Effector memory CD4-positive, alpha-beta T cell (primary cell): ENCODE results near the gene ARSG.
"Not testable (repeated sequence)": the region's sequence is repeated elsewhere in the genome, so short reads cannot be mapped to it uniquely, and the experiment has no call there.

Experiments used
- DNase-seq, 3 donors: peaks; one replicate each; pipeline ENCODE4 v3.0.0-alpha.2; 2020
- H3K27ac ChIP-seq: 2 replicates; pipeline ENCODE4 v1.7.0; 2013; ENCODE audit warnings: mild to moderate bottlenecking, low read length, moderate library complexity; ENCODE audit not compliant: insufficient read depth, poor library complexity, severe bottlenecking
- H3K27me3 ChIP-seq: replicated peaks from 2 replicates; pipeline ENCODE4 v1.7.0; 2013; ENCODE audit warnings: mild to moderate bottlenecking, low read length; ENCODE audit not compliant: insufficient read depth, control insufficient read depth, poor library complexity, severe bottlenecking
- H3K36me3 ChIP-seq: 2 replicates; pipeline ENCODE4 v1.7.0; 2013; ENCODE audit warnings: mild to moderate bottlenecking, low read length, moderate library complexity; ENCODE audit not compliant: control insufficient read depth, insufficient read depth
- H3K4me1 ChIP-seq: 2 replicates; pipeline ENCODE4 v1.7.0; 2013; ENCODE audit warnings: low read length, mild to moderate bottlenecking; ENCODE audit not compliant: control insufficient read depth, insufficient read depth, poor library complexity, severe bottlenecking
- H3K4me3 ChIP-seq: 2 replicates; pipeline ENCODE4 v1.7.0; 2013; ENCODE audit warnings: low read length, low read depth, mild to moderate bottlenecking; ENCODE audit not compliant: insufficient read depth, poor library complexity, severe bottlenecking
- H3K9me3 ChIP-seq: 2 replicates; pipeline ENCODE4 v1.7.0; 2013; ENCODE audit warnings: mild to moderate bottlenecking, low read length, moderate library complexity; ENCODE audit not compliant: control insufficient read depth

ARSG gene

DNA sequence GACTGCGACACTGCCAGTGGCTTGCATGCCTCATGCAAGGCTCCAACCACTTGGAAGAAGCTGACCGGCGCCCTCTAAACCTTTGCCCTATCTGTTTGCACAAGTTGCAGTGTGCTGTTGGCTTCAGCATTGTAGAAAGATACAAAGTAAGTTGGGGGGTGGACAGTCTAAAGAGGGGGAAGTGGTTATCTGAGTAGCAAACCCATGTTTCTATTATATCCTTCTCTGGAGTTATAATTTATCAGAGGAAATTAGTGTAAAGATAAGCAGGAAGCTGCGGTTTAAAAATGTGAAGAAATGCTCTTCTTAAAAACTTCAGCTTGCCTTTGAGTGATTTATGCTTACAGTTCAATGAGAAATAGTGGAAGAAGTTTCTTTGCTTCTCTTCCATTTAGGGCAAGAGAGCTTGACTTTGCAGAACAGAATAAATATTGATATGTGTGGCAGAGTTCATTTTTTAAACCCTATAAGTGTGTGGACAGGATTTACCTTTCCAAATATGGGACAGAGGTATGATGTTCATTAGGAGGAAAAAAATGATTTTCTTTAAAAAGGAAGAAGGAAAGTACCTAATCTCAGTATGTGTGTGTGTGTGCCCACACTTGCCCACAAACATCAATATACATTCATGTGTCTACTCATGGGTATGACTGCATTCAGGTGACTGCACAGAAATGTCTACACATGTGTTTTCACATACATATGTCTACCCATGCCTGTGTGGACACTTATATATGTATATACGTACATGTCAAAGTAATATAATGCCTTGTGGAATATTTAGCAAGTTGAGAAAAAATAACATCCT is 35.4 kb upstream of the ARSG start:
- Histone ChIP-seq H3K4me3 (no peak overlapping the region), H3K36me3 (no peaks in the 10 kb centered on the region), H3K27ac (peak overlapping the region; percentile 91), H3K4me1 (peaks cover 68% of the 10 kb centered on the region), H3K27me3 (no peaks in the 10 kb centered on the region), H3K9me3 (no peaks in the 10 kb centered on the region)
- DNase-seq: peak in 1 of 3 donors; percentile 12

DNA sequence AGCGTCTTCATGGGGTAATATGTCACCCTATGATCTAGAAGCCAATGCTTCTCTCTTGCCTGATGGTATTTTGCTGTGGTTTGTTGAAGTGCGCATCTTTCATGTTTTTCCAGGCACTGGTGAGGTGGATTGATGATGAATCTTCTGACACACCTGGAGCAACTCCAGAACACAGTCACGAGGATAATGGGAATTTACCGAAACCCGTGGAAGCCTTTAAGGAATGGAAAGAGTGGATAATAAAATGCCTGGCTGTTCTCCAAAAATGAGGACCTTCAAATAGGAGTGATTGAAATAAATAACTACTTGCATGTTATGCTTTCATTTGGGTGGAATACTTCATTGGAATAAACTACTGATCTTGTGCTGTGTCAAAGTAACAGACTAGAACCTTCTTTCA is 34.6 kb upstream of the ARSG start:
- not testable (repeated sequence) for H3K36me3 ChIP-seq, H3K27me3 ChIP-seq, H3K4me3 ChIP-seq, H3K9me3 ChIP-seq, DNase-seq
- peak overlapping the region; percentile 91 for H3K27ac ChIP-seq
- H3K4me1 ChIP-seq: peaks cover 68% of the 10 kb centered on the region

DNA sequence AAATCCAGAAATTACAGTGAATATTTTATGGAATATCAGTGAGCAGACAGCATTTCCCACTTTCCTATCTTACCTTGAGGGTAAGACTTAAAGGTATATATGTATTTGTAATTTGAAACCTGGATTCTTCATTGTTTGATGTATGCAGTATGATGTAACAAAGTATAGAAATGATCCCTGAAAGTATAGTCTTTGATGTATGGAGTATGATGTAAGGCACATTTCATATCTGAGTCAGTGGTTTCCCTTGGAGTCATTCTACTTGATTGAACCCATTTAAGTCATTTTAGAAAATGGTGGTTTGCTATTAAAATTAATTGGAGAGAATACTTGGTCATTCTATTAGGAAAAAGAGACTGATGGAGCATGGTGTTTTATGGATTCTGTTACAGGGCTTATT is 33.4 kb upstream of the ARSG start:
- no peaks in the 10 kb centered on the region for H3K27me3 ChIP-seq
- peaks cover 63% of the 10 kb centered on the region for H3K4me1 ChIP-seq
- DNase-seq: no peak
- no peaks in the 10 kb centered on the region for H3K36me3 ChIP-seq
- H3K9me3 ChIP-seq: no peaks in the 10 kb centered on the region
- no peak overlapping the region for H3K4me3 ChIP-seq
- H3K27ac ChIP-seq: peak overlapping the region; percentile 91

DNA sequence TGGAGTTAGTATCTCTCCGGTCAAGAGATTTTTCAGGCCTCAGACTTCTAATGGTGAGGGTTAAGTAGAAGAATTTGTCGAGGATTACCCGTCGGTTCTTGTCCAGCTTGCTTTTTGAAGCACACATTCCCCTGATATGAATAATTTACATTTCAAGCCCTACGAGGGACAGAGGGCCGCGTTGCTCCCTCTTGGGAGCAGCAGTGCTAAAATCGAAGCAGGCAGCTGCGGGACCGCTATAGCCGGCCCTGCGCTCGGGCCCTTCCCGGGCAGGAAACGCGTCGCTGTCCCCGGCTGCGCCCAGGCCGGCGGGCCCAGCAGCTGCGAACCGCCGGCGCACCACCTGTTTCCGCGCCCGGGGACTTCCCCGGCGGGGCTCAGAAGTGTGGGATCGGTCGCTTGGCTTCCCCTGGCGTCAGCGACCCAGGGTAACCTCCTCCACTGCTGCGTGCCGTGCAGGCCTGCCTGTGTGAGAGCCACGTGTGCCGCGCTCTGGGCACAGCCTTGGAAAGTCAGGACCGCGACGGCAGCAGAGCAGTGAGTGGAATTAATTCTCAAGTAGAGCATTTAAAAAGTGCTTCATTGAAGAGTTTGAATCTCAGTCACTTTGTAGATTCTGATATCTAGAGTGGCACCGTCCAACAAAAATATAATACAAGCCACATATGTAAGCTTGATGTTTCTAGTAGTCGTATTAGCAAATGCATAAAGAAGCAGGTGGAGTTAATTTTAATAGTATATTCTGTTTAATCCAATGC is 32.2 kb upstream of the ARSG start:
- H3K9me3 ChIP-seq, H3K36me3 ChIP-seq, H3K27me3 ChIP-seq, H3K4me3 ChIP-seq: not testable (repeated sequence)
- H3K4me1 ChIP-seq: peaks cover 52% of the 10 kb centered on the region
- peak; percentile 68 to 87 (median 76) for DNase-seq
- H3K27ac ChIP-seq: peak overlapping the region; percentile 91

DNA sequence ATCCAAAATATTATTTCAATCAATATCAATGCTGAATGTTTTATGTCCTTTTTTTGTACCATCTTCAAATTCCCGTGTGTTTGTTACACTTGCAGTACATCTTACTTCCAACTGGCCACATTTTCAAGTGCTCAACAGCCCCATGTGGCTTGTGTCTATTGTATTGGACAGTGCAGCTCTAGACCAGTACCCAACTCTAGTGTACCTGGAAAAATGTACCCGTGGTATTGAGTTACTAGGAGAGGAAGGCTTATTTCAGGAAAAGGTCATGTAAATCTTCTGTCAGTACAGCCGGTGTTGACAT is 31.7 kb upstream of the ARSG start:
- peak overlapping the region; percentile 91 for H3K27ac ChIP-seq
- H3K4me3 ChIP-seq, H3K9me3 ChIP-seq, H3K36me3 ChIP-seq, DNase-seq, H3K27me3 ChIP-seq: not testable (repeated sequence)
- peaks cover 47% of the 10 kb centered on the region for H3K4me1 ChIP-seq

DNA sequence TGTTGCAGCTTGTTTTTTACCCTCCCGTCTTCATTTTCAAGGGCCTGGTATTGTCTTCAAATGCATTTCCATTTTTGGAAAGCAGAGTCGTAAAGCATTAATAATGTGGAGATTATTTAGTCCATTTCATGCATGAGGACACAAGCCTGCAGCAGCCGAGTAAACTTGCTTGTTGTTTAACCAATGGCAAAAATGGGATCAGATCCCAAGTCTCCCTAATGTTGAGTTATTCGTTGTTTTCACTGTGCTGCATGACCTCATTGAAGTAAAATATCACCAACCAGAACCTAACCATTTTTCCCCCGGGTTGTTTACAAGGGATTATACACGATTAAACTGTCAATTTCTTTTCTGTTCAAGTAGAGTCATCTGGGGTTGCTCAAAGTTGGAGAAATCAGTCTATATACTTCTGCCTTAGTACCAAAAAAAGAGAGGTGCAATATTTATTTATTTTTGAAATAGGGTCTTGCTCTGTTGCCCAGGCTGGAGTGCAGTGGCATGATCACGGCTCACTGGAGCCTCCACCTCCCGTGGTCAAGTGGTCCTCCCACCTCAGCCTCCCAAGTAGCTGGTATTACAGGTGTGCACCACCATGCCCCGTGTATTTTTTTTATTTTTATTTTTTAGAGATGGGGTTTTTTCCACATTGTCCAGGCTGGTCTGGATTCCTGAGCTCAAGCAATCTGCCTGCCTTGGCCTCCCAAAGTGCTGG is 31.1 kb upstream of the ARSG start:
- Histone ChIP-seq H3K27me3 (no peaks in the 10 kb centered on the region), H3K9me3 (no peaks in the 10 kb centered on the region), H3K27ac (peak overlapping the region; percentile 91), H3K36me3 (no peaks in the 10 kb centered on the region), H3K4me1 (peaks cover 41% of the 10 kb centered on the region), H3K4me3 (no peak overlapping the region)
- DNase-seq: no peak

DNA sequence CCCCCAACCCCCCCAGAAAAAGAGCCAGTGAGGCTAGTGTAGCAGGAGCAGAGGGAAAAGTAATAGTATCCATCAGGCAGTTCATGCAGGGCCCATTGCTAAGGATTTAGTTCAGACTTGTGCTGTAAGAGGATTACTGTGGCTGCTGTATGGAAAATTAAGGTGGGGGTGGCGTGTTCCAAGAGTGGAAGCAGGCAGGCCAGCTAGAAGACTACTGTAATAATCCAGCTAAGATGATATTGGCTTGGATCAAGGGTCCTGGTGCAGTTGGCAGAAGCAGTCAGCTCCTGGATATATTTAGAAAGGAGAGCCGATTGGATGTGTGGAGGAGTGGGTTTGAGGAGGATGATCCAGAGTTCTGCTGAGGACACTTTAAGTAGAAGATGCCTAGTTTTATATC is 28.8 kb upstream of the ARSG start:
- not testable (repeated sequence) for H3K4me3 ChIP-seq, DNase-seq, H3K27ac ChIP-seq, H3K27me3 ChIP-seq, H3K9me3 ChIP-seq, H3K36me3 ChIP-seq
- H3K4me1 ChIP-seq: peaks cover 22% of the 10 kb centered on the region

DNA sequence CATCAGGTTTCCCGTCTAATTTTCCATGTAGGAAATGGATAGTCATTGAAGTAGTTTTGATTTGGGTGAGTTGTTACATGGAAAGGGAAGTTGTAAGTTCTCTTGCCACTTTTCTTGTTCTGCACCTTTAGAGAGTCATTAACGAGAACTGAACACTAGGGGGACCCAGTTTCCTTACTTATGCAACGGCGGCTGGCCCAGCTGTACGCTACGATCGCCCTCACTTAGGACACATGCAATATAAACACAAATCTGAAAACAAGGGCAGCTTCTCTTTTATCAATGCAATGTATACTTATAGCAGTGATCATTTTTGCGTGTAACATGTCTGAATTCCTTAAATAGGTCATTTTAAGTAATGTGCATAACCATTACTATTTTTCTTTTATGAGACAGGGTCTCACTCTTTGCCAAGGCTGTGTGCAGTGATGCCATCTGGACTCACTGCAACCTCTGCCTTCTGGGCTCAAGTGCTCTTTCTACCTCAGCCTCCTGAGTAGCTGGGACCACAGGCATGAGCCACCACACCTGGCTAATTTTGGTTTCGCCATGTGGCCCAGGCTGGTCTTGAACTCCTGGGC is 28.1 kb upstream of the ARSG start:
- not testable (repeated sequence) for H3K9me3 ChIP-seq, DNase-seq, H3K36me3 ChIP-seq, H3K4me3 ChIP-seq, H3K27ac ChIP-seq, H3K27me3 ChIP-seq
- peaks cover 16% of the 10 kb centered on the region for H3K4me1 ChIP-seq

DNA sequence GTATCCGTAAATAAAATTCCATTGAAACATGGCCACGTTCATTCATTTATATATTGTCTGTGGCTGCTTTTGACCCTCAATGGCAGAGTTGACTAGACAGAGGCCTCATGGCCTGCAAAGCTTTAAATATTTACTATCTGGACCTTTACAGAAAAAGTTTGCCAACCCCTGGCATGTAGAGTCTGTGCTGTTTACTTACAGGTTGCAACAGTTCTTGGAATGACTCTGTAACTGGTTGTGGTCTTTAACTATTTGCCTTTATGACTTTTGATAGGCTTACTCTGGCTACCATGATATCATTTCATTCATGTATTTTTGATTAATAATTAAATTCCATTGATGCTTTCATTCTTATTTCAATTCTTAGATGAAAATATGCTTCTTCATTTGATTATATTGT is 25.5 kb upstream of the ARSG start:
- H3K9me3 ChIP-seq, DNase-seq, H3K27ac ChIP-seq, H3K4me3 ChIP-seq, H3K4me1 ChIP-seq, H3K27me3 ChIP-seq: not testable (repeated sequence)
- H3K36me3 ChIP-seq: peaks cover 10% of the 10 kb centered on the region

DNA sequence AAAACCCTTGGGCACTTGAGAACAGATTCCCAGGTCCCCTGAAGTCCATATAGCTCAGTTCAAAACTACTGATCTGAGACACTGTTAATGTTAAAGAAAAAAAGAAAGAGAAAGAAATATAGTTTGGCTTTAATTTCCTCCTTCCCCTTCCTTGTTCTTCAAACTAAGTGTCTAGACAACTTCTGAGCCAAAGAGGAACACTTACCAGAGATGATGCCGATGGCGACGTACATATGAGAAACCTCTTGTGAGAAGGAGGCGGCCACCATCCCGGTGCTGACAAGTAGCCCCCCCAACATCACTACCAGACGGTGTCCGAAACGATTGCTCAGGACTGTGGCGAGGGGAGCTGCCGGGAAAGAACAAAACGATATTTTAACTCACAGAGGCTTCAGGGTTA is 17.6 kb upstream of the ARSG start:
- Histone ChIP-seq H3K4me1 (no peaks in the 10 kb centered on the region), H3K9me3 (no peaks in the 10 kb centered on the region), H3K36me3 (peaks cover 47% of the 10 kb centered on the region), H3K27ac (no peak overlapping the region), H3K4me3 (no peak overlapping the region), H3K27me3 (no peaks in the 10 kb centered on the region)
- no peak for DNase-seq
